Ascending aorta (tissue), 2 donors: ENCODE data around the gene FBXO31. TPM values are rescaled to one million over a fixed set of nuclear protein-coding genes. Genes with fewer than 3 reads are reported as not detected.
A peak's percentile ranks its signal among the peaks of the same experiment; 100 is the strongest.

Experiments used
- DNase-seq, 2 donors: peaks; one replicate each; pipeline ENCODE4 v3.0.0-alpha.2; 2019; ENCODE audit warnings: low spot score in 2 of 2
- H3K27ac ChIP-seq, 2 donors: fragments of 200-600 bp; sonication (generic); one replicate each; pipeline ENCODE4 v1.5.1; 2016 to 2017; ENCODE audit warnings: mild to moderate bottlenecking in 1 of 2
- H3K27me3 ChIP-seq: fragments of 200-600 bp; sonication (generic); one replicate; pipeline ENCODE4 v1.5.1; 2017
- H3K36me3 ChIP-seq, 2 donors: fragments of 200-600 bp; sonication (generic); one replicate each; pipeline ENCODE4 v1.5.1; 2016
- H3K4me1 ChIP-seq, 2 donors: fragments of 200-600 bp; sonication (generic); one replicate each; pipeline ENCODE4 v1.5.1; 2016 to 2017; ENCODE audit warnings: mild to moderate bottlenecking in 1 of 2
- H3K4me3 ChIP-seq, 2 donors: fragments of 200-600 bp; sonication (generic); one replicate each; pipeline ENCODE4 v1.5.1; 2016 to 2017; ENCODE audit warnings: mild to moderate bottlenecking in 1 of 2
- H3K9me3 ChIP-seq, 2 donors: fragments of 200-600 bp; sonication (generic); one replicate each; pipeline ENCODE4 v1.5.1; 2016
- intact Hi-C: fragments of 100-400 bp; cut with DNase I; formaldehyde crosslinking; loops from one replicate; pipeline ENCODE4 v1.15.1; 2023
- total RNA-seq: library from RNA; depleted of rRNA; stranded (reverse); fragments of >200 nt; gene quantifications from one replicate; pipeline ENCODE4 v1.1.0, GENCODE V29; 2016
- TF ChIP-seq, protein P1 (sequence below), 3 experiments: fragments of 200-600 bp in 2 of 3; fragments of 450-650 bp in 1 of 3; sonication (generic) in 2 of 3; IDR thresholded peaks; one replicate each; pipeline ENCODE4 v1.5.1; 2016 to 2019; ENCODE audit warnings: antibody characterized with exemption in 3 of 3, mild to moderate bottlenecking in 1 of 3, moderate library complexity in 1 of 3

FBXO31 gene
- total RNA-seq, 1 donor from 2014 or later, result 224 TPM

DNA sequence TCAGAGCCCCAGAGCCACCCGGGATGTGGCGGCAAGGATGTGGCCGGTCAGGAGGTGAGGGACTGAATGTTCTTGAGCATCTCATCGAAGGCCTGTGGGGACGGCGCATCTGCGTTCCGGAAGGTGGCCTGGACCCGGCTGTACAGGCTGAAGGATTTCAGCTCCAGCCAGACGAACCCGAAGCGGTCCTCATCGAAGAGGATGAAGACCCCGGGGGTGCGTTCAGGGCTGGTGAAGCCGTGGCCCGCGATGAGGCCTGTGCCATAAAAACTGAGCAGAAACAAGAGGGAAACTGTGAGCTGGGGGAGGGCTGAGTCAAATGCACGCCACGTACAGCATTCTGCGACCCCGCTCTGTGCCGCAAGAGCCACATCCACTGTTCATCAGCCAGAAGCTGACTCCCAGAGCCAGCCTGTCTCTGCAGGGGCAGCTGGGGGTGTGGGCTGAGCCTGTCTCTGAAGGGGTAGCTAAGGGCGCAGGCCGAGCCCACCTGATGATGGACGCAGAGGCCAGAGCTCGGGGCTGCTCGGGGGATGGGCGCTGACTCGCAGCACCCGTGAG lies 52.3 kb downstream of the FBXO31 start:
- intact Hi-C loops, result no loop called here
- no peak overlapping the region for H3K4me3 ChIP-seq
- no peak overlapping the region for H3K27ac ChIP-seq
- H3K4me1 ChIP-seq, result no peaks in the 10 kb centered on the region
- H3K27me3 ChIP-seq, result no peaks in the 10 kb centered on the region
- H3K9me3 ChIP-seq, result no peaks in the 10 kb centered on the region
- DNase-seq, result no peak
- peaks cover 69 to 80% of the 10 kb centered on the region in 2 donors for H3K36me3 ChIP-seq
- TF ChIP-seq, protein P1, sequence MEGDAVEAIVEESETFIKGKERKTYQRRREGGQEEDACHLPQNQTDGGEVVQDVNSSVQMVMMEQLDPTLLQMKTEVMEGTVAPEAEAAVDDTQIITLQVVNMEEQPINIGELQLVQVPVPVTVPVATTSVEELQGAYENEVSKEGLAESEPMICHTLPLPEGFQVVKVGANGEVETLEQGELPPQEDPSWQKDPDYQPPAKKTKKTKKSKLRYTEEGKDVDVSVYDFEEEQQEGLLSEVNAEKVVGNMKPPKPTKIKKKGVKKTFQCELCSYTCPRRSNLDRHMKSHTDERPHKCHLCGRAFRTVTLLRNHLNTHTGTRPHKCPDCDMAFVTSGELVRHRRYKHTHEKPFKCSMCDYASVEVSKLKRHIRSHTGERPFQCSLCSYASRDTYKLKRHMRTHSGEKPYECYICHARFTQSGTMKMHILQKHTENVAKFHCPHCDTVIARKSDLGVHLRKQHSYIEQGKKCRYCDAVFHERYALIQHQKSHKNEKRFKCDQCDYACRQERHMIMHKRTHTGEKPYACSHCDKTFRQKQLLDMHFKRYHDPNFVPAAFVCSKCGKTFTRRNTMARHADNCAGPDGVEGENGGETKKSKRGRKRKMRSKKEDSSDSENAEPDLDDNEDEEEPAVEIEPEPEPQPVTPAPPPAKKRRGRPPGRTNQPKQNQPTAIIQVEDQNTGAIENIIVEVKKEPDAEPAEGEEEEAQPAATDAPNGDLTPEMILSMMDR (IDR thresholded peaks at IDR 0.05), result no peak

DNA sequence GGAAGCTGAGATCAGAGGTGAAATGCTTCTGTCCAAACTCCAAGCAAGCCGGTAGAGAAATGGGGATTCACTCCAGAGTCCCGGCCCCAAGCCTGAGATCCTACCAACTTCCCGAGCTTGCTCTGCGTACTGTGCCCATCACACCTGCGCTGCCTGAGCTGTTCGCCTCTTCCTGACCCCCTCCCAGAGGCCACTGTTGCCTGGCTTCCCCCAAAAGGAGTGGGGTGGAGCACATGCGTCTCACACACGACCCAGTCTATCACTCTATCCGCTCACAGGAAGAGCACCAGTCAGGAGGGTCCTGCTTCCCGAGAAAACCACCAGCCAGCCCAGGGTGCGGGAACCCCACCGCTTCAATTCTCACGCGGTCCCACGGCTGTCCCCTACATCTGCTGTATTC lies 52.9 kb downstream of the FBXO31 start:
- no peak overlapping the region for H3K27ac ChIP-seq
- H3K4me1 ChIP-seq, result no peaks in the 10 kb centered on the region
- no peaks in the 10 kb centered on the region for H3K27me3 ChIP-seq
- H3K36me3 ChIP-seq, result peaks cover 65 to 74% of the 10 kb centered on the region in 2 donors
- DNase-seq, result no peak
- intact Hi-C loops, result no loop called here
- TF ChIP-seq, protein P1 (IDR thresholded peaks at IDR 0.05), result no peak
- H3K9me3 ChIP-seq, result no peaks in the 10 kb centered on the region
- no peak overlapping the region for H3K4me3 ChIP-seq

DNA sequence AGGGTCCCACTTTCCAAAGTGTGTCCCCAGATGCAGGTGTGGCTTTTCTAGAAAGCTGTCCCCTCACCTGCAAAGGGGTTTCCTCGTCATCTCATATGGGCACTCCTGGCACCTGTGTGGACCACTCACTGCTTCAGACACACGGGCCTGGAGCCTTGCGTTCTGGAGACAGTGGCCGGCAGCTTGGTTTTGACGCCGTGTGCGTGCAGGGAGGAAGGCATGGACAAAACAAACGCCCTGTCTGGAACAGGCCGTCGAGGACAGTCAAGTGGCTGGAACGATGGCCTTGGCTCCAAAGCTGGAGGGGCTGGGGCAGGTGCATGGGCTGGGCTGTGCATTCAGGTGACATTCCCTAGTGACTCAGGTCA lies 53.3 kb downstream of the FBXO31 start:
- no peaks in the 10 kb centered on the region for H3K27me3 ChIP-seq
- DNase-seq, result no peak
- peaks cover 61 to 69% of the 10 kb centered on the region in 2 donors for H3K36me3 ChIP-seq
- TF ChIP-seq, protein P1 (IDR thresholded peaks at IDR 0.05), result no peak
- intact Hi-C loops, result no loop called here
- H3K27ac ChIP-seq, result peak overlapping the region in 1 of 2 donors; percentile 28
- H3K9me3 ChIP-seq, result no peaks in the 10 kb centered on the region
- H3K4me3 ChIP-seq, result no peak overlapping the region
- H3K4me1 ChIP-seq, result no peaks in the 10 kb centered on the region

DNA sequence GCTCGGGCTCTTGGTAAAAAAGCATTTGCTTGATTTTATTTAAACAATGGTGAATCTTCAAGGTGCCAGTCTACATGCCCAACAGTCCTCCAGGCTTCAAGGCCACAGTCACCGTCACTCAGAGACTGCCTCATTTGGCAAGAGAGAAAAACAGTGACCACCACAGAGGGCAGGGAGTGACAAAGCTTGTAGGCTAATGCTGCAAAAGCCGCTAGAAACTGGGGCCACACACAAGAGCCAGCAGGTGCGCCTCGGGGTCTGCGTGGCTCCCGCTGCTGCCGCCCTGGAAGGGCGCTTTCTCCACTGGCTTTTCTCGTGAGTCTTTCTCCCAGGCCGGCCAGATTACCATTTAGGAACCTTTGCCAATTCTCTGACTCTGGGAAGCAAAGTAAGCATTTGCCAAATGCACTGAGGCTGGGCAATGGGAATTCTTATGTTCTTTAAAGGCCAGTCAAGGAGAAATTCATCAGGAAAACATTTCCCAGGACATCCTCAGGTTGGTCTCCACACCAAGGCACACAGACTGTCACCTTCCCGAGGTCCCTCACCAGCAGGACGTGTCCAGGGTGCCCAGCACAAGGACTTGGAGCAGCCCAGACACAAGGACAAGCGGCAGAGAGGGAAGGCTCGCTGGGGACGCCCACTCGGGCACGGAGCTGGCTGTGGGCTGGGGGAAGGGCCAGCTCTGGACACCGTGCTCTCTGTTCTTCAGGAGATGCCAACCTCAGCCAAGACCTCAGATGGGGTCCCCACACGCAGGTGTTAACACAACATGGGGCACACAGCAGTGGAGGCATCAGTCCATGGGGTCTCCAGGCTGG lies 53.9 kb downstream of the FBXO31 start:
- TF ChIP-seq, protein P1 (IDR thresholded peaks at IDR 0.05), result no peak
- Histone ChIP-seq H3K4me1 (peaks cover 0 to 3% of the 10 kb centered on the region in 2 donors), H3K36me3 (peaks cover 55 to 64% of the 10 kb centered on the region in 2 donors), H3K4me3 (no peak overlapping the region), H3K27ac (peak overlapping the region in 1 of 2 donors; percentile 28), H3K27me3 (no peaks in the 10 kb centered on the region), H3K9me3 (no peaks in the 10 kb centered on the region)
- intact Hi-C loops, result loop anchor here (10.0 kb wide), 1 partner anchor 305 kb away; no protein-coding TSS in a partner anchor
- DNase-seq, result no peak

DNA sequence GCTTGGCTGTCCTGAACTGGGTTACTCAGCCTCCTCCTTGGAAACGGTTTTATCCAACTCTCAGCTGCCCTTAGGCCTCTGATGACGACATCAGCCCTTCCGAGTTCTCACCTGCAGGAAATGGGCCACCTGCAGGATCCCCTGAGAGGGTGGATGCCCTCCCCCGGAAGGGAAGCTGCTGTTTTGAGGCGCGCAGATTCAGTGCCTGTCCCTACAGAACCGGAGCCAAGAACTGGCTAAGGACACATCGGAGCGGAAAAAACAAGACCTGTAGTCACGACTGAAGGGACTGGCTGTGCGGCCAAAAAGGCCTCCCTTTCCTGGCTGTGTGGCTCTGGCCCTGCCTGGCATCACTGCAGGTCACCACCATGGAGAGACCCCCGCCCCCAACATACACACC lies 54.7 kb downstream of the FBXO31 start:
- TF ChIP-seq, protein P1 (IDR thresholded peaks at IDR 0.05), result no peak
- no peak overlapping the region for H3K27ac ChIP-seq
- intact Hi-C loops, result loop anchor here (10.0 kb wide), 1 partner anchor 306 kb away; no protein-coding TSS in a partner anchor
- H3K27me3 ChIP-seq, result no peaks in the 10 kb centered on the region
- H3K9me3 ChIP-seq, result no peaks in the 10 kb centered on the region
- H3K4me3 ChIP-seq, result no peak overlapping the region
- DNase-seq, result no peak
- H3K4me1 ChIP-seq, result peaks cover 0 to 3% of the 10 kb centered on the region in 2 donors
- peaks cover 47 to 56% of the 10 kb centered on the region in 2 donors for H3K36me3 ChIP-seq
